Central memory CD8-positive, alpha-beta T cell (primary cell): Measurements from ENCODE around the gene UNC5A.

ENCODE experiments used
- ATAC-seq: fragments of 150-1000 bp; cut with Tn5 transposase; replicated peaks from 2 replicates; pipeline ENCODE4 v1.10.0; 2022; ENCODE audit warnings: mild to moderate bottlenecking, moderate FRiP score, moderate number of reproducible peaks; ENCODE audit not compliant: poor library complexity, severe bottlenecking; ENCODE audit errors: extremely low read depth
- DNase-seq, 2 donors: peaks; one replicate each; pipeline ENCODE4 v3.0.0; 2021; ENCODE audit warnings: low spot score in 2 of 2
- H3K27ac Mint-ChIP-seq: one replicate; pipeline ENCODE4 v1.8.0; 2022; ENCODE audit warnings: low read depth, mild to moderate bottlenecking, moderate library complexity, mixed read lengths
- H3K27me3 Mint-ChIP-seq: one replicate; pipeline ENCODE4 v1.8.0; 2022; ENCODE audit warnings: mixed read lengths
- H3K36me3 Mint-ChIP-seq: one replicate; pipeline ENCODE4 v1.8.0; 2022; ENCODE audit warnings: mild to moderate bottlenecking, moderate library complexity, mixed read lengths; ENCODE audit not compliant: insufficient read depth
- H3K4me1 Mint-ChIP-seq: one replicate; pipeline ENCODE4 v1.8.0; 2022; ENCODE audit warnings: mixed read lengths
- H3K4me3 Mint-ChIP-seq: one replicate; pipeline ENCODE4 v1.8.0; 2022; ENCODE audit warnings: mild to moderate bottlenecking, moderate library complexity, mixed read lengths
- H3K9me3 Mint-ChIP-seq: one replicate; pipeline ENCODE4 v1.8.0; 2022; ENCODE audit warnings: mixed read lengths

The UNC5A gene

DNA sequence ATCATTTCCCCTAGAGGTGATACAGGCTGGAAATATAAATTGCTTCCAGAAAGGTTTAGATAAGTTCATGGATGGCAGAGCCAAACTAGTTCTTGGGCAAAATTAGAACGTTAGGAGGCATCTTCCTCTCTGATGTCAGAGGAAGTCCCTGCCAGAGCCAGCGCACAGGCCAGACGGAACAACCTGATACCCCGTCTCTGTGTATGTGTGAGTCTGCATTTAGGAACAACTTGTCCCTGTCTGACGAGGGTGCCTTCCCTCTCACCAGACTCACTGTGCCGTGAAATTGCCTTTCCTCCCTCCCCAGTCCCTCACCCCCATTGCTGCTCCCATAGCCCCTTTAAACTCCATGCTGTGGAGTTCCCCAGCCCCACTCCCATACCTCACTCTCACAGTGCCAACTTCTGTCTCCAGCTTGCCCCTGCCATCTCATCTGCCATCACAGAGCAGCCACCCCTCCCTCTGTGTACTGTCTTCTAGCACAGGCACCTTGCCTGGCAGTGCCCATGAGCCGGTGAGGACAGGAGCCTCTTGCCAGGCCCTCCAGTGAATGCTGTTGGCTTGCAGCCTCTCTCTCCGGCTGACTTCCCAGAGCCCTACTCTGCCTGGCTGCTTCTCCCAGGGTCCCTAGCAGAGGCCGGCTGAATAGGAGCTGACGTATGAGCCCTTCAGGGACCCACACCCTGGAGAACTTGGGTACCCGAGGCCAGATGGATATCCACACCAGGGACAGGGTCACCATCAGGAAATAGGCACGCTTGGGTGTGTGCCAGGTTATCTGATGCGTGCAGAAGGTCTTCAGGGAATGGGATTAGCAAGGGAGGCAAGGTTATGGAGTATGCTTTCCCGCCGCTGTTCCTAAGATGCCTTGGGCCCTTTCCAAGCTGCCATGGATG lies 26.7 kb downstream of the UNC5A start:
- Mint-ChIP-seq H3K9me3 (no peaks in the 10 kb centered on the region), H3K36me3 (peaks cover 2% of the 10 kb centered on the region), H3K4me3 (no peak overlapping the region), H3K27me3 (peaks cover 68% of the 10 kb centered on the region), H3K27ac (no peak overlapping the region), H3K4me1 (no peaks in the 10 kb centered on the region)
- ATAC-seq (no peak), DNase-seq (no peak)

DNA sequence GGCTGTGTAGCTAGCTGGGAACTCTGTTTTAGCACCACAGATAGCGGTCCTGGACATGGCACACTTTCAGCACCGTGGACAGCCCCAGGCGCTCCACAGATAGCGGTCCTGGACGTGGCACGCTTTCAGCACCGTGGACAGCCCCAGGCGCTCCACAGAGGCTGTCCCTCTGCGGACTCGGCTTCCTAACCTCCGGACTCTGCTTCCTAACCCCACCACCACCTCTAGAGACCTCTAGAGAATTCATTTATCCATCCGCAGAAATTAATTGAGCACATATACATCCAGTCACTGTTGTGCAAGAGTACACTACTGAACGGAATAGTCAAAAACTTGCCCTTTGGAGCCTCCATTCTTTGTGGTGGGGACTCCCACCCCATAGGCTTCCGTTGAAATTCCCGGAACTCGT lies 27.4 kb downstream of the UNC5A start:
- Mint-ChIP-seq H3K9me3 (no peaks in the 10 kb centered on the region), H3K4me1 (no peaks in the 10 kb centered on the region), H3K27me3 (peaks cover 68% of the 10 kb centered on the region), H3K4me3 (no peak overlapping the region), H3K27ac (no peak overlapping the region), H3K36me3 (peaks cover 2% of the 10 kb centered on the region)
- ATAC-seq: peak; percentile 58
- DNase-seq: peak; percentile 40 to 41

DNA sequence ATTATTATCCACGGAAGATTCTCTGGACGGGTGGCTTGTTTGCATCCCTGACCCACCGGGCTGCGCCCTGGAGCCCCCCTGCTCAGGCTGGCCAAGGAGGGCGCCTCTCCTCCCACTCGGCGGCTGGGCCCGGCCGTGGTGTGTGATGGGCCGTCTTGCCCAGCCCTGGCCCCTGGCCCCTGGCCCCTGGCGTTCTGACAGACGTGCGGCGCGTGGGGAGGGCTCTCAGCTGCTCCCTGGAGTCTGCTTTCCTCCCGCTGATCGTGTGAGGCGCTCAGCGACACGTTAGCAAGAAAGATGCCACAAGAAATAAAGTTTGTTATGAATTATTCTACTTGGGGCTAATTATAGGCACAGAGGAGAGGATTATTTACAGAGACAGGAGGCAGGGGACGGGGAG lies 33.3 kb downstream of the UNC5A start:
- Mint-ChIP-seq H3K27ac (no peak overlapping the region), H3K4me1 (no peaks in the 10 kb centered on the region)
- ATAC-seq: no peak

DNA sequence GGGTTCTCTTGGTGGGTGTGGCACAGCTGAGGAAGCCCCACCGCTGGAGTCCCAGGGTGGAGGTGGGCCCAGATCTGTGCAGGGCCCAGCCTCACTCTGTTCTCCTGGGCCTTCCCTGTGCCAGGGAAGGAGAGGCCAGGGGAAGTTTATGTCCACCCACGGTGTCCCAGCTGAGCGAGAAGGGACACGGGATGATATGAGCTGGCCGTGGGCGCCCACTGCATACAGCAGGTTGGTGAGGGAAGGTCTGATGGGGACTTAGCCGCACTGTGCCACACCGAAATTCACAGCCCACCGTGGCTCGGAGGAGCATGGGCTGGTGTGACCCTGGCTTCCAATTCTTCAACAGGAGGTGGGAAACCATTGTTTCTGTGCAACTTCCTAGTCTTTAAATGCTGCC lies 33.9 kb downstream of the UNC5A start:
- Mint-ChIP-seq H3K4me1 (no peaks in the 10 kb centered on the region), H3K27me3 (peaks cover 89% of the 10 kb centered on the region), H3K9me3 (no peaks in the 10 kb centered on the region)

More for the DNA sequence above, 33.3 kb downstream of the UNC5A start:
- no peak for DNase-seq
- Mint-ChIP-seq H3K27me3 (peaks cover 86% of the 10 kb centered on the region), H3K9me3 (no peaks in the 10 kb centered on the region), H3K36me3 (no peaks in the 10 kb centered on the region), H3K4me3 (no peak overlapping the region)

DNA sequence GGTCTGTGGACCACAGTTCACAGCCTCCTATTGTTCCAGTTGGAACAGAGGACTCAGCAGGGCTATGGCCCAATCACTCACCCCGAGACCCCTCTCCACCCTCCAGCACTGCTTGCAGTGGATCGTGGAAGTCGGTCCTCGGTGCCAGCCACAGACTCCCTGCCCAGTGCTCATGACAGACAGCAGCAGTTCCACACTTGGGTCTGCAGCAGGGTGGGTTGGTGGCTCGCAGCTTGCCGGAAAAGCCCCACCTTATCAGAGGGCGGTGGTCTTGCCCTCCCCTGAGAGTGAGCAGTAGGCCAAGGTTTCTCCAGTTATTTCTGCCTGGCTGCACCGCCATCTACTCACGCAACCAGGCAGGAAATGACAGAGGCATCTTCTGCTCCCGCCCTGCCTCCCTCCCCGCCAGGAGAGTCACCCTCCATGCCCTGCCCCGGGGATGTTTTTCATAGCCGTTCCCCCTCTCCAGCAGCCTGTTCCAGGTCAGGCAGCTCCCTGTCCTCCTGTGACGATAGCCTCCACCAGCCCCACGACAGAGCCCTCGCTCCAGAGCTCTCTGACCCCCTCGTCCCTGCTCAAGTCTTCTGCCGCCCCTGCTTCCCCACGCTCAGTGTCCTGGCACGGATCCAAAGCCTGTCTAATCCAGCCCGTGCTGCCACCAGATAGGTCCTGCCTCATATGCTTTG lies 34.5 kb downstream of the UNC5A start:
- Mint-ChIP-seq H3K36me3 (no peaks in the 10 kb centered on the region), H3K4me1 (no peaks in the 10 kb centered on the region), H3K27ac (no peak overlapping the region), H3K9me3 (no peaks in the 10 kb centered on the region), H3K4me3 (no peak overlapping the region), H3K27me3 (peaks cover 92% of the 10 kb centered on the region)
- no peak for DNase-seq
- no peak for ATAC-seq

More for the DNA sequence above, 33.9 kb downstream of the UNC5A start:
- ATAC-seq (no peak), DNase-seq (no peak)
- Mint-ChIP-seq H3K4me3 (no peak overlapping the region), H3K36me3 (no peaks in the 10 kb centered on the region), H3K27ac (no peak overlapping the region)

DNA sequence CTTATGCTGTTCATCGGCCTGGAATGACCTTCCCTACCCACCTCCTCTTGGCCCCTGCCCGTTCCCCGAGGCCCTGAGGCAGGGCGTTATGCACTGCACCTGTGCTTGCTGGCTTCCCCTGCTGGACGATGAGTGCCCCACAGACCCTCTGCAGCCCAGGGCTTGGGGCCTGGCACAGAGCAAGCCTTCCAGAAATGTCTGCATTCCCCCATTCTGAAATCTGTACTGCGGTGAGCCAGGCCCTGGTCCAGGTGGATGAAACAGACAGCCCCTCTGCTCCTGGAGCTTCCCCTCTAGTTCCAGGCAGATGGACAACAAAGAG lies 35.0 kb downstream of the UNC5A start:
- Mint-ChIP-seq H3K4me1 (no peaks in the 10 kb centered on the region), H3K4me3 (no peak overlapping the region), H3K27me3 (peaks cover 92% of the 10 kb centered on the region), H3K36me3 (no peaks in the 10 kb centered on the region), H3K9me3 (no peaks in the 10 kb centered on the region), H3K27ac (no peak overlapping the region)
- ATAC-seq (no peak), DNase-seq (no peak)

DNA sequence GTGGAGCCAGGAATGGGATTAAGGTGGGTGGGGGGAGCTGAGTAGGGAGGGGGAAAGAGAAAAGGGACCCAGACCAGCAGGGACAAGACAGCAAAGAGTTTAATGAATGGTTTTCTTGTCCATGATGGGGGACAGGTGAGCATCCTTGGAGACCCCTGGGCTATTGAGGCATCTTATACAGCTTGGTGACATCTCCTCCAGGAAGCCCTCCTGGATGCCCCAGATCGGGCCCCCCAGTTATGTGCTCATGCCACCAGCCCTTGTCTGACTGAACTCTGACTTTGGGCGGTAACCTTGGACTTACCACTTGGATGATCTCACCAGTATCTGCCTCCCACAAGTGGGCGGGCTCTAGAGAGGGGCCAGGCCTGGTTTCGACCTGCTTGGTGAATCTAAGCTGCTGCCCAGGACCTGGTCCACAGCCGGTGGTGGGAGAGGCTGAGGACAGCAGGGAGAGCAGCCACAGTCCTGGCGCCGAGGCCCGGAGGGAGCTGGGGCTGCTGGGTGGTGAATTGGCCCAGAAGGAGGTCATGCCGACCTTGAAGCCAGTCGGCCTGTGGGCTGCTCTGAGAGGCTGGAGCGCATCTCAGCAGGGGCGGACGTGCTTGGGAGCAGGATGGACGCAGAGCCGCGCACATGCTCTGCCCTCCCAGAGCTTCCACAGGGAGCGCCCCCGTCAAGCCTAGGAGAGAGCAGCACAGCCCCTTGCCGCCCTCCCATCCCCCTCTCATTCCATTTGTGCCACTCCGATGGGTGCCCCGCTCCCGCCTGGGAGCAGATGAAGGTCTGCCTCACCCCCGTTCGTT lies 36.2 kb downstream of the UNC5A start:
- Mint-ChIP-seq H3K27me3 (peaks cover 88% of the 10 kb centered on the region), H3K4me3 (no peak overlapping the region), H3K27ac (no peak overlapping the region), H3K36me3 (no peaks in the 10 kb centered on the region), H3K9me3 (no peaks in the 10 kb centered on the region), H3K4me1 (no peaks in the 10 kb centered on the region)
- ATAC-seq (no peak), DNase-seq (no peak)

DNA sequence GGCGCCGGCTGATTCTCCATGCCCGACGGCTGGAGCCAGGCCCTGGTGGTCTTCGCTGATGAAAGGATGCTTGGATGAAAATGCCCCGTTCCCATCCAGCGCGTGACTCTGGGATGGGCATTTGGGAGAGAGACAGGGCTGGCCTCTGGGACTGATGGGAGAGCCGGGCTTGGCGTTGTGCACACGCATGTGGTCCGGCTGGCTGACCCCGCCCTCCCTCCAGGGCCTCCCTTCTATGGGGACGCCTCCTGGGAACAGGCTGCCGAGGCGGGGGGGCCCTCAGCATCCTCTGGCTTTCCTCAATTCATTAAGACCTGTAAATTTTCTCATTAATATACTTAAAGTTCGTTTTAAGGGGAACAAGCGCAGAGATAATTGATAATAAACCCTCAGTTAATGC lies 36.8 kb downstream of the UNC5A start:
- no peak overlapping the region for H3K4me3 Mint-ChIP-seq
- no peak overlapping the region for H3K27ac Mint-ChIP-seq
- ATAC-seq (no peak), DNase-seq (no peak)
- H3K4me1 Mint-ChIP-seq: no peaks in the 10 kb centered on the region
- H3K36me3 Mint-ChIP-seq: no peaks in the 10 kb centered on the region
- peaks cover 88% of the 10 kb centered on the region for H3K27me3 Mint-ChIP-seq
- H3K9me3 Mint-ChIP-seq: no peaks in the 10 kb centered on the region

DNA sequence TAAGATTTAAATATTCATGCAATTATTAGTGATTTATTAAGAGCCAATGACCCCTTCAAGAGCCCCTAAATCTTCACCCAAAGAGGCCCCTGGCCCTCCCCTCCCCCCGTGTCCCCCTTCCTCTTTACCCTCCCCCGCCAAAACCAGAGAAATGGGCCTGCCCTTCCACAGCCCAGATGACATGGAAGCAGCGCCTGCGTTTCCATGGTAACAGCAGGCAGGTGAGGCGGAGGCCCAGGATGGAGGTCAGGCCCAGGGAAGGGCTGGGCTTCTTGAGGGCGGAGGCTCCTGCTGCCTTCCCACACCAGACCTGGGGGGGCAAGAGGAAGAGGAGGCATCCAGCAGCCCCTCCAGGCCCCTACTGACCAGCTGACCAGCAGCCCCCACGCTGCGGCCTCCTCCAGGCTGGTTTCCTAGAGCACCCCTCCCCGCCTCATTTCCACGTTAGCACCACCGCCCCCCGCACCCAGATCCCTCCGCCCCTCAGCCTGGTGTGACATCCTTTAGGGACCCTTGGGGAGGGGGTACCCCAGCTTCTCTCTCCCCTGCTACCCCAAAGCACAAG lies 37.4 kb downstream of the UNC5A start:
- Mint-ChIP-seq H3K9me3 (no peaks in the 10 kb centered on the region), H3K27me3 (peaks cover 88% of the 10 kb centered on the region), H3K36me3 (no peaks in the 10 kb centered on the region), H3K4me3 (no peak overlapping the region), H3K4me1 (no peaks in the 10 kb centered on the region), H3K27ac (no peak overlapping the region)
- no peak for ATAC-seq
- no peak for DNase-seq

DNA sequence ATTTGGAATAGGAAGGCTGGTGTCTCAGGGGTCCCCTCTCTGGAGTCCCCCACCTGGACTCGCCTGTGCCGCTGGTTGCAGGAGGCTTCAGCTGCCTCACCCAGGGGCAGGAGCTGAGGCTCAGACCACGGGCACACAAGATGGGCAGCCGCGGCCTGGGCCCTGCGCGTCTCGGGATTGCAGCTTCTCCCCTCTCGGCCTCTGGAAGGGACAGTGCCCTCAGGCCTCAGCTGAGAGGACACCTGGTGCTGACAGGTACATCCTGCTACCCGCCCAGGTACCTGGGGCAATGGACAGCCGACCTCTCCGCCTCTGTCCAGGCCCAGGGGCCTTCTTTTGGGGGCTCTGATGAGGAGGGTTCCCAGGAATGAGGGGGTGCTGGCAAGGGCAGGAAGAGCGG lies 38.3 kb downstream of the UNC5A start:
- no peaks in the 10 kb centered on the region for H3K4me1 Mint-ChIP-seq
- no peak for ATAC-seq
- no peak overlapping the region for H3K4me3 Mint-ChIP-seq
- DNase-seq: no peak
- no peaks in the 10 kb centered on the region for H3K9me3 Mint-ChIP-seq
- H3K27ac Mint-ChIP-seq: no peak overlapping the region
- peaks cover 85% of the 10 kb centered on the region for H3K27me3 Mint-ChIP-seq
- no peaks in the 10 kb centered on the region for H3K36me3 Mint-ChIP-seq

DNA sequence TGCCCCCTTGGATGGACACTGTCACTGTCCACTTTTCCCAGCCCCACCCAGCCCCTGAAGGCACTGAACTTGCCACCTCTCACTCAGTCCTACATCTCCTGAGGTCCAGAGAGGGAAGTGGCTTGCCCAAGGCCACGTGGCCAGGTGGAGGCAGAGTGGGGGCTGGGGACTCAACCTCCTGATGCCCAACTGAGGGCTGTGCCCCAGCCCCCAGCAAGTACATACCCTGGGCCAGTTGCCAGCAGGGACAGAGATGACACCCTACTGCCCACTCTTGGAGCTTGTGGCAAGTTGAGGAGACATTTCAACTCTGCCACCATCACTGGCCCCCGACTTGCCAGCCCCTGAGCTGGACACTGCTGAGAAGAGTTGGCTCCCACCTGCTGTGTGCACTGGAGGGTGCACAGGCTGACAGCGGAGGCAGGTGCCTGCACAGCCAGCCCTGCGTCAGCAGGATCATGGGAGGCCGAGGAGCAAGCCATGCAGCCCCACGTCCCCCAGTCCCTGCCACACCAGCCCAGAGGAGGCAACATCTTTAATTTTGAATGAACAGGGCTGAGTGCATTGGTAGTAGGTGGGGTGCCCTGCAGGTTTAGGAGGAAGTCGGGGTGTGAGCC lies 39.4 kb downstream of the UNC5A start:
- Mint-ChIP-seq H3K27ac (no peak overlapping the region), H3K9me3 (no peaks in the 10 kb centered on the region), H3K4me1 (no peaks in the 10 kb centered on the region), H3K36me3 (no peaks in the 10 kb centered on the region), H3K27me3 (peaks cover 85% of the 10 kb centered on the region), H3K4me3 (no peak overlapping the region)
- DNase-seq (no peak), ATAC-seq (no peak)
